ENCODE results near the gene PPP2R2D.

GRCh38 chr10:131938681-131939080, 37.9 kb downstream of the PPP2R2D start:
- no peak for TF ChIP-seq TARDBP (IDR thresholded peaks at IDR 0.05)
- TF ChIP-seq PKNOX1 (IDR thresholded peaks at IDR 0.05) = no peak
- TF ChIP-seq SUZ12 (IDR thresholded peaks at IDR 0.05) = no peak
- TF ChIP-seq L3MBTL2 (conservative IDR thresholded peaks at IDR 0.05) = no peak
- no peak for TF ChIP-seq CTBP1 (IDR thresholded peaks at IDR 0.05; ENCODE audit: borderline replicate concordance)
- no peak for TF ChIP-seq FOXM1 (IDR thresholded peaks at IDR 0.05; ENCODE audit: borderline replicate concordance)
- no peak for TF ChIP-seq SP1 (IDR thresholded peaks at IDR 0.05)
